H1 (cell line): Measurements from ENCODE around the gene TRIM23. TPM values are rescaled to one million over a fixed set of nuclear protein-coding genes. Genes with fewer than 3 reads are reported as not detected.

ENCODE experiments used
- CTCF ChIA-PET: fragments of 300-600 bp; sonication (Branson Sonifier 250); formaldehyde crosslinking; loops from one replicate; lab custom pipeline; 2021; ENCODE audit not compliant: partially characterized antibody; lab: Charles Lee
- POLR2A ChIA-PET: fragments of 300-600 bp; sonication (Branson Sonifier 250); formaldehyde crosslinking; loops from one replicate; lab custom pipeline; 2021; ENCODE audit warnings: inconsistent platforms; ENCODE audit not compliant: partially characterized antibody; lab: Charles Lee
- DNase-seq, 2 experiments: peaks; one replicate each; pipeline versions ENCODE4 v3.0.0 to v3.0.0-alpha.2; 2010 to 2022; ENCODE audit warnings: low spot score in 2 of 2, low read depth in 1 of 2, mixed read lengths in 1 of 2
- FAIRE-seq: peaks from 2 replicates; lab custom pipeline; 2011; peaks lifted over from hg19 to GRCh38; lab: Jason Lieb, UNC
- H2AFZ ChIP-seq: 2 replicates; pipeline ENCODE4 v1.8.1; 2012; ENCODE audit warnings: low read length, inconsistent platforms
- H2AK5ac ChIP-seq: 2 replicates; pipeline ENCODE4 v1.6.1; 2013; ENCODE audit warnings: low read depth, low read length
- H2BK120ac ChIP-seq: replicated peaks from 2 replicates; pipeline ENCODE3; 2013; ENCODE audit warnings: low read depth, low read length, inconsistent platforms
- H2BK12ac ChIP-seq: 2 replicates; pipeline ENCODE4 v1.6.1; 2013; ENCODE audit warnings: low read depth, low read length
- H2BK15ac ChIP-seq: 2 replicates; pipeline ENCODE4 v1.6.1; 2013; ENCODE audit warnings: low read length
- H2BK20ac ChIP-seq: 2 replicates; pipeline ENCODE4 v1.6.1; 2013; ENCODE audit warnings: low read length
- H2BK5ac ChIP-seq: 2 replicates; pipeline ENCODE4 v1.6.1; 2013; ENCODE audit warnings: low read depth, low read length
- H3K14ac ChIP-seq: 2 replicates; pipeline ENCODE4 v1.6.1; 2013; ENCODE audit warnings: inconsistent platforms; ENCODE audit not compliant: insufficient read length
- H3K18ac ChIP-seq: 2 replicates; pipeline ENCODE4 v1.6.1; 2013; ENCODE audit warnings: low read length; ENCODE audit errors: extremely low read depth
- H3K23ac ChIP-seq: 2 replicates; pipeline ENCODE4 v1.6.1; 2013; ENCODE audit warnings: inconsistent platforms; ENCODE audit not compliant: insufficient read length
- H3K23me2 ChIP-seq: 2 replicates; pipeline ENCODE4 v1.6.1; 2013; ENCODE audit warnings: low read depth, low read length
- H3K27ac ChIP-seq: 2 replicates; pipeline ENCODE4 v1.6.1; 2011; ENCODE audit warnings: low read depth, low read length, inconsistent platforms
- H3K27me3 ChIP-seq, 4 experiments: replicated peaks in 1 of 4; 1 replicate in 1 of 4; 2 replicates in 3 of 4; pipeline versions ENCODE4 v1.6.1 to v1.8.1; 2011 to 2013; ENCODE audit warnings: low read length in 3 of 4, mild to moderate bottlenecking in 3 of 4, inconsistent platforms in 2 of 4, mixed read lengths in 2 of 4, moderate library complexity in 1 of 4; ENCODE audit not compliant: control insufficient read depth in 3 of 4, insufficient read depth in 3 of 4; ENCODE audit errors: extremely low read depth in 1 of 4
- H3K36me3 ChIP-seq, 4 experiments: 2 replicates each; pipeline versions ENCODE4 v1.6.1 to v1.8.1; 2011 to 2013; ENCODE audit warnings: mild to moderate bottlenecking in 4 of 4, low read length in 3 of 4, moderate library complexity in 2 of 4, control low read depth in 1 of 4, inconsistent platforms in 1 of 4; ENCODE audit not compliant: insufficient read depth in 4 of 4, control insufficient read depth in 2 of 4
- H3K4ac ChIP-seq: replicated peaks from 2 replicates; pipeline ENCODE3; 2013; ENCODE audit warnings: low read length, low read depth, mixed read lengths, inconsistent platforms; ENCODE audit not compliant: insufficient read length
- H3K4me1 ChIP-seq, 4 experiments: replicated peaks in 1 of 4; 1 replicate in 1 of 4; 2 replicates in 3 of 4; pipeline versions ENCODE4 v1.6.1 to v1.8.1; 2011 to 2013; ENCODE audit warnings: low read length in 3 of 4, inconsistent platforms in 2 of 4, mixed read lengths in 1 of 4; ENCODE audit not compliant: insufficient read depth in 4 of 4, control insufficient read depth in 3 of 4
- H3K4me2 ChIP-seq, 2 experiments: 2 replicates each; pipeline versions ENCODE4 v1.6.1 to v1.8.1; 2011 to 2013; ENCODE audit warnings: low read depth in 2 of 2, low read length in 2 of 2, control low read depth in 1 of 2, inconsistent platforms in 1 of 2, mild to moderate bottlenecking in 1 of 2; ENCODE audit not compliant: insufficient read depth in 1 of 2
- H3K4me3 ChIP-seq, 4 experiments: fragments of 200-600, 300-600 bp in 1 of 4; sonication (generic), shearing (Covaris generic), sonication (Bioruptor Twin) in 1 of 4; 2 replicates each; pipeline versions ENCODE4 v1.5.1 to v1.8.1; 2011 to 2016; ENCODE audit warnings: low read length in 4 of 4, low read depth in 3 of 4, control low read depth in 2 of 4, inconsistent platforms in 2 of 4, mild to moderate bottlenecking in 2 of 4, mixed read lengths in 1 of 4, moderate library complexity in 1 of 4; ENCODE audit not compliant: insufficient read depth in 2 of 4; ENCODE audit errors: extremely low read depth in 1 of 4
- H3K56ac ChIP-seq: replicated peaks from 2 replicates; pipeline ENCODE3; 2013; ENCODE audit warnings: low read depth, mild to moderate bottlenecking, mixed read lengths, low read length, inconsistent platforms; ENCODE audit not compliant: insufficient read length
- H3K79me1 ChIP-seq: 2 replicates; pipeline ENCODE4 v1.6.1; 2013; ENCODE audit warnings: low read depth, low read length, control low read depth
- H3K79me2 ChIP-seq, 2 experiments: 2 replicates each; pipeline versions ENCODE4 v1.6.1 to v1.8.1; 2012 to 2013; ENCODE audit warnings: low read length in 2 of 2, mild to moderate bottlenecking in 2 of 2, inconsistent platforms in 1 of 2; ENCODE audit not compliant: insufficient read depth in 2 of 2, control insufficient read depth in 1 of 2
- H3K9ac ChIP-seq, 4 experiments: replicated peaks in 1 of 4; 1 replicate in 1 of 4; 2 replicates in 3 of 4; pipeline versions ENCODE4 v1.6.1 to v1.8.1; 2011 to 2013; ENCODE audit warnings: low read depth in 3 of 4, low read length in 3 of 4, control low read depth in 2 of 4, mild to moderate bottlenecking in 2 of 4, moderate library complexity in 2 of 4, inconsistent platforms in 1 of 4; ENCODE audit errors: extremely low read depth in 1 of 4
- H3K9me3 ChIP-seq, 2 experiments: 2 replicates each; pipeline versions ENCODE4 v1.6.1 to v1.8.1; 2012 to 2013; ENCODE audit warnings: mild to moderate bottlenecking in 2 of 2, moderate library complexity in 2 of 2, control low read depth in 1 of 2, inconsistent platforms in 1 of 2, low read depth in 1 of 2, low read length in 1 of 2, mixed read lengths in 1 of 2; ENCODE audit not compliant: insufficient read depth in 2 of 2
- H4K20me1 ChIP-seq, 2 experiments: replicated peaks in 1 of 2; 2 replicates each; pipeline versions ENCODE3 to v1.8.1; 2011 to 2013; ENCODE audit warnings: inconsistent platforms in 2 of 2, low read length in 2 of 2, mild to moderate bottlenecking in 1 of 2; ENCODE audit not compliant: insufficient read depth in 2 of 2, control insufficient read depth in 1 of 2
- H4K5ac ChIP-seq: 2 replicates; pipeline ENCODE4 v1.6.1; 2013; ENCODE audit warnings: low read length, low read depth, mixed read lengths, inconsistent platforms; ENCODE audit not compliant: insufficient read length
- H4K8ac ChIP-seq: 2 replicates; pipeline ENCODE4 v1.8.0; 2013; ENCODE audit warnings: mild to moderate bottlenecking, moderate library complexity, low read length, inconsistent platforms; ENCODE audit not compliant: insufficient read depth; ENCODE audit errors: extremely low read depth
- H4K91ac ChIP-seq: replicated peaks from 2 replicates; pipeline ENCODE3; 2013; ENCODE audit warnings: low read length, mixed read lengths, inconsistent platforms; ENCODE audit not compliant: insufficient read length
- ATF3 ChIP-seq: IDR thresholded peaks from 2 replicates; pipeline ENCODE4 v1.6.1; 2011; ENCODE audit warnings: low read depth, mild to moderate bottlenecking, low read length; ENCODE audit not compliant: insufficient read depth
- CBX8 ChIP-seq: fragments of 300-800, 300-1000 bp; sonication (generic); IDR thresholded peaks from 2 replicates; pipeline ENCODE4 v1.7.1; 2016; ENCODE audit warnings: low read depth, low read length, borderline replicate concordance
- E2F6 ChIP-seq: IDR thresholded peaks from 2 replicates; pipeline ENCODE4 v1.6.1; 2012; ENCODE audit warnings: inconsistent platforms
- EZH2 ChIP-seq: fragments of 200-600 bp; sonication (generic); IDR thresholded peaks from 2 replicates; pipeline ENCODE4 v1.7.1; 2012; ENCODE audit warnings: low read depth, mild to moderate bottlenecking, moderate library complexity, low read length, inconsistent platforms; ENCODE audit not compliant: severe bottlenecking
- NRF1 ChIP-seq: IDR thresholded peaks from 2 replicates; pipeline ENCODE4 v1.6.1; 2011; ENCODE audit warnings: mild to moderate bottlenecking, low read depth, low read length, improper control_type of control experiment
- POLR2AphosphoS5 ChIP-seq: IDR thresholded peaks from 2 replicates; pipeline ENCODE4 v1.6.1; 2011; ENCODE audit warnings: low read depth, low read length
- RFX5 ChIP-seq: IDR thresholded peaks from 2 replicates; pipeline ENCODE4 v1.6.1; 2011; ENCODE audit warnings: low read depth, low read length, improper control_type of control experiment, borderline replicate concordance
- SIN3A ChIP-seq, 2 experiments: IDR thresholded peaks in 1 of 2; conservative IDR thresholded peaks in 1 of 2; 2 replicates each; pipeline ENCODE4 v1.6.1; 2011 to 2012; ENCODE audit warnings: low read length in 2 of 2, improper control_type of control experiment in 1 of 2, low read depth in 1 of 2, mild to moderate bottlenecking in 1 of 2
- SIX5 ChIP-seq: IDR thresholded peaks from 2 replicates; pipeline ENCODE4 v1.6.1; 2011; ENCODE audit warnings: mild to moderate bottlenecking, low read depth, low read length
- SP4 ChIP-seq: IDR thresholded peaks from 2 replicates; pipeline ENCODE4 v1.6.1; 2012; ENCODE audit warnings: low read length, inconsistent platforms
- SUZ12 ChIP-seq: fragments of 200-600 bp; sonication (generic); IDR thresholded peaks from 2 replicates; pipeline ENCODE4 v1.6.1; 2012; ENCODE audit warnings: mild to moderate bottlenecking, inconsistent platforms, low read length, moderate library complexity, mixed read lengths
- TBP ChIP-seq: IDR thresholded peaks from 2 replicates; pipeline ENCODE4 v1.6.1; 2011; ENCODE audit warnings: low read depth, low read length, improper control_type of control experiment
- TEAD4 ChIP-seq: IDR thresholded peaks from 2 replicates; pipeline ENCODE4 v1.6.1; 2012; ENCODE audit warnings: low read depth, low read length, inconsistent platforms, mixed read lengths
- WGBS, 2 experiments: shearing (Covaris generic) in 1 of 2; methylation state at CpG; one replicate each; pipeline versions ENCODE4 v1.1.6 to v1.1.7; 2013 to 2015; ENCODE audit warnings: low lambda C conversion rate in 2 of 2, mixed read lengths in 2 of 2, inconsistent platforms in 1 of 2, low coverage in 1 of 2, missing lambda C conversion rate in 1 of 2; ENCODE audit not compliant: insufficient replicate concordance in 2 of 2, insufficient coverage in 1 of 2, insufficient read length in 1 of 2; ENCODE audit errors: extremely low coverage in 1 of 2, missing lambda C conversion rate in 1 of 2; 5-methylcytosine and 5-hydroxymethylcytosine counted together
- polyA plus RNA-seq, 7 experiments: library from polyadenylated mRNA; depleted of rRNA in 3 of 7; stranded (reverse) in 5 of 7; unstranded in 2 of 7; fragments of >200 nt in 5 of 7; fragments of 200-250 nt in 2 of 7; gene quantifications; 1 replicate in 5 of 7; 2 replicates in 1 of 7; 4 replicates in 1 of 7; pipeline versions ENCODE4 v1.2.1 to v1.2.3, GENCODE V29; 2011 to 2013; ENCODE audit warnings: missing spikeins in 2 of 7, mixed read lengths in 2 of 7
- total RNA-seq: library from RNA; stranded (reverse); fragmentation: NEBNext Ultra II Directional; extraction: Animal tissue kit (Norgen Biotek cat#: 25700); gene quantifications from 2 replicates; pipeline ENCODE4 v1.2.1, GENCODE V29; 2021

The TRIM23 gene
- total and polyA plus RNA-seq, 2 of the 8 experiments (the other 6 are each of a cell fraction or from before 2014, with no cell fraction given): 2.5 to 11.7 TPM

GRCh38 chr5:65672796-65673195 is 48.7 kb upstream of the TRIM23 start:
- Histone ChIP-seq H2AFZ (no peak overlapping the region), H3K4ac (no peak overlapping the region), H4K91ac (no peak overlapping the region), H3K23me2 (no peaks in the 10 kb centered on the region), H3K9me3 (no peaks in the 10 kb centered on the region), H4K20me1 (peaks cover 0 to 3% of the 10 kb centered on the region in 2 experiments), H2BK15ac (no peak overlapping the region), H2BK20ac (no peak overlapping the region), H3K36me3 (peaks cover 0 to 15% (median 2%) of the 10 kb centered on the region in 4 experiments; a peak in 3 of 8 replicates), H3K79me2 (no peaks in the 10 kb centered on the region; a peak in 1 of 4 replicates), H3K56ac (no peak overlapping the region), H3K79me1 (no peaks in the 10 kb centered on the region), H4K8ac (no peak overlapping the region), H3K27ac (no peak overlapping the region), H4K5ac (no peak overlapping the region), H3K23ac (no peak overlapping the region), H3K14ac (no peak overlapping the region), H3K4me3 (no peak overlapping the region), H3K18ac (no peak overlapping the region), H2BK120ac (no peak overlapping the region), H3K4me1 (no peaks in the 10 kb centered on the region), H3K4me2 (no peak overlapping the region), H2BK5ac (no peak overlapping the region), H2BK12ac (no peak overlapping the region), H3K9ac (no peak overlapping the region), H2AK5ac (no peak overlapping the region), H3K27me3 (no peaks in the 10 kb centered on the region)
- FAIRE-seq: no peak
- ChIA-PET CTCF (interaction anchor here (1.2 kb wide), 2 partner anchors 16 to 22 kb away, joined by 3 read pairs; no protein-coding TSS in a partner anchor), POLR2A (no interaction called here)
- DNase-seq: no peak
- WGBS, 2 experiments: 88% methylated on average over 1 of the region's 1 CpG; no CpG with 5 or more reads in 1 of the 2 experiments
- no peak for TF ChIP-seq EZH2
- TF ChIP-seq TBP: no peak
- TF ChIP-seq POLR2AphosphoS5: no peak
- no peak for TF ChIP-seq NRF1
- TF ChIP-seq RFX5: no peak
- TF ChIP-seq SIN3A (conservative IDR thresholded peaks at IDR 0.05 in 1 of 2, IDR thresholded peaks at IDR 0.05 in 1 of 2; ENCODE audit: low read depth in 1 of 2, low read length in 2 of 2): no peak
- no peak for TF ChIP-seq CBX8
- TF ChIP-seq TEAD4: no peak
- TF ChIP-seq SIX5: no peak
- no peak for TF ChIP-seq SUZ12
- TF ChIP-seq SP4: no peak
- no peak for TF ChIP-seq ATF3
- TF ChIP-seq E2F6: no peak
